ENCODE measurements around the gene INPP5F.

The INPP5F gene

GRCh38 chr10:119724593-119725516 lies 995 bp upstream of the INPP5F start:
- peak overlapping the region; percentile 69 for H3K4me3 ChIP-seq (ENCODE audit: low read depth, low read length)
- POLR2A ChIA-PET, result interaction anchor here (0.7 to 1.9 kb wide), 9 partner anchors 10 to 148 kb away, joined by 3 to 9 read pairs (median 4); partner anchors contain the start of genes BAG3 and MCMBP
- no peak for DNase-seq (ENCODE audit: low read depth, low spot score)
- CTCF ChIA-PET, result interaction anchor here (1.0 to 4.2 kb wide), 12 partner anchors 8 to 137 kb away, joined by 3 to 28 read pairs (median 4); no protein-coding TSS in a partner anchor
- no peak for TF ChIP-seq CTCF (IDR thresholded peaks at IDR 0.05; ENCODE audit: insufficient read depth, low read length, missing control alignments)

- ChIA-PET CTCF (interaction anchor here (1.0 to 4.2 kb wide), 14 partner anchors 9 to 136 kb away, joined by 3 to 28 read pairs (median 4); no protein-coding TSS in a partner anchor), POLR2A (interaction anchor here (0.9 to 1.9 kb wide), 10 partner anchors 9 to 147 kb away, joined by 3 to 9 read pairs (median 4); partner anchors contain the start of genes BAG3 and MCMBP)
- peak overlapping the region; percentile 69 for H3K4me3 ChIP-seq (ENCODE audit: low read depth, low read length)
- no peak for TF ChIP-seq CTCF (IDR thresholded peaks at IDR 0.05; ENCODE audit: insufficient read depth, low read length, missing control alignments)
- no peak for DNase-seq (ENCODE audit: low read depth, low spot score)
These were observed 378 bp upstream of the INPP5F start for GRCh38 chr10:119725517-119725827.

GRCh38 chr10:119726676-119727261 lies 919 bp downstream of the INPP5F start:
- no peak for DNase-seq (ENCODE audit: low read depth, low spot score)
- no peak for TF ChIP-seq CTCF (IDR thresholded peaks at IDR 0.05; ENCODE audit: insufficient read depth, low read length, missing control alignments)
- ChIA-PET CTCF (interaction anchor here (1.0 to 4.2 kb wide), 14 partner anchors 8 to 135 kb away, joined by 3 to 28 read pairs (median 4); no protein-coding TSS in a partner anchor), POLR2A (interaction anchor here (0.7 to 1.9 kb wide), 5 partner anchors 11 to 147 kb away, joined by 3 to 9 read pairs (median 4); partner anchors contain the start of gene BAG3)
- H3K4me3 ChIP-seq (ENCODE audit: low read depth, low read length), result peak overlapping the region; percentile 68

GRCh38 chr10:119728172-119728800 lies 2.4 kb downstream of the INPP5F start:
- TF ChIP-seq CTCF (IDR thresholded peaks at IDR 0.05; ENCODE audit: insufficient read depth, low read length, missing control alignments), result no peak
- POLR2A ChIA-PET, result no interaction called here
- CTCF ChIA-PET, result interaction anchor here (1.1 to 1.7 kb wide), 3 partner anchors 9 to 46 kb away, joined by 3 to 8 read pairs (median 4); no protein-coding TSS in a partner anchor
- H3K4me3 ChIP-seq (ENCODE audit: low read depth, low read length), result no peak overlapping the region
- no peak for DNase-seq (ENCODE audit: low read depth, low spot score)

GRCh38 chr10:119734396-119735332 lies 8.8 kb downstream of the INPP5F start:
- ChIA-PET POLR2A (interaction anchor here (0.8 kb wide), 1 partner anchor 9 kb away, joined by 3 read pairs; the partner anchor contains the start of gene INPP5F), CTCF (interaction anchor here (1.2 to 4.8 kb wide), 6 partner anchors 9 to 126 kb away, joined by 3 to 50 read pairs (median 6); partner anchors contain the start of gene INPP5F)
- no peak for TF ChIP-seq CTCF (IDR thresholded peaks at IDR 0.05; ENCODE audit: insufficient read depth, low read length, missing control alignments)
- H3K4me3 ChIP-seq (ENCODE audit: low read depth, low read length), result no peak overlapping the region
- no peak for DNase-seq (ENCODE audit: low read depth, low spot score)
